ENCODE data around the gene VPS37C.

DNA sequence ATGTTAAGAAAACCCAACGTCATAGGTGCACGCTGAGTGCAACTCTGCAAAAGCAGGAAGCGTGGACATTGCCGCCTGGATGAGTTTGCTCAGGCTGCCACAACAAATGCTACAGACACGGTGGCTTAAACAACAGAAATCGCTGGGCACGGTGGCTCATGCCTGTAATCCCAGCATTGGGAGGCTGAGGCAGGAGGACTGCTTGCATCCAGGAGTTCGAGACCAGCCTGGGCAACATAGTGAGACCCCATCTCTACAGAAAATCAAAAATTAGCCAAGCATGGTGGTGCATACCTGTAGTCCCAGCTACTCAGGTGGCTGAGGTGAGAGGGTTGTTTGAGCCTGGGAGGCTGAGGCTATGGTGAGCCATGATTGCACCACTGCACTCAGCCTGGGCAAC, 28.7 kb upstream of the VPS37C start:
- TF ChIP-seq TAF1 (IDR thresholded peaks at IDR 0.05; ENCODE audit: borderline replicate concordance, low read depth, low read length) (no peak), POLR2A (IDR thresholded peaks at IDR 0.05; ENCODE audit: low read depth, low read length) (no peak)
